A673 (cell line): ENCODE measurements around the gene CHI3L2.

Experiments
- CTCF ChIP-seq: fragments of 300-800, 200-600 bp; sonication (generic); conservative IDR thresholded peaks from 2 replicates; pipeline ENCODE4 v1.5.1; 2017; ENCODE audit warnings: low read depth, mild to moderate bottlenecking, antibody characterized with exemption, low read length, moderate library complexity, mixed read lengths
- EZH2 ChIP-seq: fragments of 200-600 bp; sonication (generic); IDR thresholded peaks from 2 replicates; pipeline ENCODE4 v1.6.1; 2017; ENCODE audit warnings: borderline replicate concordance, low read depth, mild to moderate bottlenecking, mixed read lengths, antibody characterized with exemption, low read length; ENCODE audit not compliant: poor library complexity, severe bottlenecking

GRCh38 chr1:111249960-111250359, 22.4 kb downstream of the CHI3L2 start:
- TF ChIP-seq EZH2: no peak
- TF ChIP-seq CTCF: no peak
